ENCODE results near the gene MACROD1. TPM values are rescaled to one million over a fixed set of nuclear protein-coding genes. Genes with fewer than 3 reads are reported as not detected.

The MACROD1 gene
- total RNA-seq, 2 donors from 2014 or later, result 50.7 to 59.0 TPM

DNA sequence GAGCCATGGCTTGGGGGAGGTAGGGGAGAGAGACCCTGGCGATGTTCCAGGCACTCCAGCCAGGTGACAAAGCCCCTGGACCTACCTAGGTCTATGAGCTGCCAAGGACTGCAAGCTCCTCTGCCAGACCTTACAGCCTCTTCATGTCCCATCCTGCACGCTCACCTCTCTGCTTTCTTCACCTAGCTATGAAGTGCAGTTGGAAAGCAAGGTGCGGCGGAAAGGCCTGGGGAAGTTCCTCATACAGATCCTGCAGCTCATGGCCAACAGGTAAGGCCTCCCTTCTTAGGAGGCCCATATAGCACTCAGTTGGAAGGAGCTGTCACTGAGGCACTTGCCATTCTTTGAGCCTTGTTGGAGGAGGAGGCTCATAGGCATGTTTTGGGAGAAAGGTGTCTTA lies 213.3 kb downstream of the MACROD1 start:
- TF ChIP-seq, protein P1, sequence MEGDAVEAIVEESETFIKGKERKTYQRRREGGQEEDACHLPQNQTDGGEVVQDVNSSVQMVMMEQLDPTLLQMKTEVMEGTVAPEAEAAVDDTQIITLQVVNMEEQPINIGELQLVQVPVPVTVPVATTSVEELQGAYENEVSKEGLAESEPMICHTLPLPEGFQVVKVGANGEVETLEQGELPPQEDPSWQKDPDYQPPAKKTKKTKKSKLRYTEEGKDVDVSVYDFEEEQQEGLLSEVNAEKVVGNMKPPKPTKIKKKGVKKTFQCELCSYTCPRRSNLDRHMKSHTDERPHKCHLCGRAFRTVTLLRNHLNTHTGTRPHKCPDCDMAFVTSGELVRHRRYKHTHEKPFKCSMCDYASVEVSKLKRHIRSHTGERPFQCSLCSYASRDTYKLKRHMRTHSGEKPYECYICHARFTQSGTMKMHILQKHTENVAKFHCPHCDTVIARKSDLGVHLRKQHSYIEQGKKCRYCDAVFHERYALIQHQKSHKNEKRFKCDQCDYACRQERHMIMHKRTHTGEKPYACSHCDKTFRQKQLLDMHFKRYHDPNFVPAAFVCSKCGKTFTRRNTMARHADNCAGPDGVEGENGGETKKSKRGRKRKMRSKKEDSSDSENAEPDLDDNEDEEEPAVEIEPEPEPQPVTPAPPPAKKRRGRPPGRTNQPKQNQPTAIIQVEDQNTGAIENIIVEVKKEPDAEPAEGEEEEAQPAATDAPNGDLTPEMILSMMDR (IDR thresholded peaks at IDR 0.05), result no peak
- Histone ChIP-seq H3K4me1 (no peaks in the 10 kb centered on the region), H3K4me3 (no peak overlapping the region), H3K27me3 (no peaks in the 10 kb centered on the region), H3K36me3 (peaks cover 64% of the 10 kb centered on the region), H3K27ac (no peak overlapping the region), H3K9me3 (no peaks in the 10 kb centered on the region)
- no peak for DNase-seq (ENCODE audit: low spot score)

DNA sequence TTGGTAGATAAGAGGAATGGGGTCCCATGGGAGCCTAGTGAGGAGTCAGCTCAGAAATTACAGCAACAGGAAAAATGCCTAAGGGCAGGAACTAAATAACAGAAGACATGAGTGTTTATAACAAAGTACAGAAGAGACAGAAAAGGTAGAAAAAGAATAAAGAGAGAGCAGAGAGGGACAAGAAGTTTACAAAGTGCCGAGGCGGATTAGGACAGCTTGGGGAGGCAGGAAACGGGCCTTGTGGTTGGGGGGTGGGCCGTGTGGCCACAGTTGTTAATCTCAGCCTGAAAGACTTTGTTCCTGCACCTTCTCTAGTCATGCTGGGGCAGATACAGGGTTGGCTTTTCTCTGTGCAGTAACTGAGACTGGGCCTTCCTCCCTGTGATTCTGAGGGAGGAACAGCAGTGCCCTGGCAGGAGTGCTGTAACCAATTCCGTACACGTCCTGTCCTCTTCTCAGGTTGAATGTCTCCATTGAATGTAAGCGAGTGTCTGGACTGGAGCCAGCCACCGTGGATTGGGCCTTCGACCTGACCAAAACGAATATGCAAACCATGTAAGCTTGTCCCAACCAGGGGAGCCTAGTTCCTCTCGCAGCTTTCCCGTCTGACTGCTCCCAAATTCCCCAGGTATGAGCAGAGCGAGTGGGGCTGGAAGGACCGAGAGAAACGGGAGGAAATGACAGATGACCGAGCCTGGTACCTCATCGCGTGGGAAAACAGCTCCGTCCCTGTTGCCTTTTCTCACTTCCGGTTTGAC lies 214.0 kb downstream of the MACROD1 start:
- H3K27ac ChIP-seq, result no peak overlapping the region
- H3K36me3 ChIP-seq, result peaks cover 70% of the 10 kb centered on the region
- no peaks in the 10 kb centered on the region for H3K9me3 ChIP-seq
- no peak for DNase-seq (ENCODE audit: low spot score)
- no peaks in the 10 kb centered on the region for H3K4me1 ChIP-seq
- H3K27me3 ChIP-seq, result no peaks in the 10 kb centered on the region
- no peak overlapping the region for H3K4me3 ChIP-seq
- TF ChIP-seq, protein P1 (IDR thresholded peaks at IDR 0.05), result no peak

Other genes starting within 250 kb of the MACROD1 start
- gene RCOR2, start 248.9 kb downstream of the MACROD1 start, total RNA-seq, result 1 to 10 TPM in 1 of 2 donors, under 1 TPM in 1; 0.90 to 1.7 TPM
- 10 to 100 TPM; 15.4 to 25.5 TPM for gene NAA40, start 227.1 kb downstream of the MACROD1 start, total RNA-seq
- 1,000 to 10,000 TPM in 1 of 2 donors, 100 to 1,000 TPM in 1; 830 to 1,057 TPM for gene COX8A, start 191.5 kb downstream of the MACROD1 start, total RNA-seq
- 10 to 100 TPM; 55.9 to 57.1 TPM for gene OTUB1, start 179.7 kb downstream of the MACROD1 start, total RNA-seq
- 1 to 10 TPM in 1 of 2 donors, under 1 TPM in 1; 0.67 to 1.7 TPM for gene FLRT1, start 130.2 kb downstream of the MACROD1 start, total RNA-seq
- gene STIP1, start 20.1 kb upstream of the MACROD1 start, total RNA-seq, result 100 to 1,000 TPM in 1 of 2 donors, 10 to 100 TPM in 1; 88.9 to 114 TPM
- 10 to 100 TPM in 1 of 2 donors, 1 to 10 TPM in 1; 6.3 to 19.4 TPM for gene FERMT3, start 40.6 kb upstream of the MACROD1 start, total RNA-seq
- 10 to 100 TPM; 86.0 to 95.8 TPM for gene TRPT1, start 60.1 kb upstream of the MACROD1 start, total RNA-seq
- 10 to 100 TPM; 73.3 to 95.6 TPM for gene NUDT22, start 60.2 kb upstream of the MACROD1 start, total RNA-seq
- gene DNAJC4, start 64.4 kb upstream of the MACROD1 start, total RNA-seq, result 10 to 100 TPM; 24.7 to 32.1 TPM
- gene VEGFB, start 68.5 kb upstream of the MACROD1 start, total RNA-seq, result 100 to 1,000 TPM; 153 to 201 TPM
- 10 to 100 TPM; 59.1 to 83.4 TPM for gene FKBP2, start 75.0 kb upstream of the MACROD1 start, total RNA-seq
- 10 to 100 TPM; 76.4 to 99.2 TPM for gene PPP1R14B, start 80.8 kb upstream of the MACROD1 start, total RNA-seq
- 10 to 100 TPM in 1 of 2 donors, 1 to 10 TPM in 1; 7.5 to 15.5 TPM for gene PLCB3, start 85.4 kb upstream of the MACROD1 start, total RNA-seq
- gene BAD, start 118.6 kb upstream of the MACROD1 start, total RNA-seq, result 100 to 1,000 TPM; 120 to 122 TPM
- gene GPR137, start 119.7 kb upstream of the MACROD1 start, total RNA-seq, result 10 to 100 TPM; 22.1 to 23.5 TPM
- gene KCNK4, start 125.2 kb upstream of the MACROD1 start, total RNA-seq, result not detected
- gene CATSPERZ, start 134.2 kb upstream of the MACROD1 start, total RNA-seq, result not detected
- 100 to 1,000 TPM; 164 to 190 TPM for gene ESRRA, start 139.4 kb upstream of the MACROD1 start, total RNA-seq
- 100 to 1,000 TPM; 110 to 151 TPM for gene TRMT112, start 151.4 kb upstream of the MACROD1 start, total RNA-seq
- 100 to 1,000 TPM; 401 to 435 TPM for gene PRDX5, start 152.0 kb upstream of the MACROD1 start, total RNA-seq
- 10 to 100 TPM; 11.7 to 12.0 TPM for gene CCDC88B, start 174.1 kb upstream of the MACROD1 start, total RNA-seq
- gene RPS6KA4, start 193.0 kb upstream of the MACROD1 start, total RNA-seq, result 10 to 100 TPM; 11.4 to 22.2 TPM